NT2/D1 (cell line): ENCODE measurements around the gene USP46.

ENCODE experiments used
- SUZ12 ChIP-seq: IDR thresholded peaks from 2 replicates; pipeline ENCODE4 v1.6.1; 2011; ENCODE audit not compliant: insufficient read length, insufficient read depth; ENCODE audit errors: extremely low read depth
- YY1 ChIP-seq: IDR thresholded peaks from 2 replicates; pipeline ENCODE4 v1.6.1; 2011; ENCODE audit not compliant: insufficient read length, insufficient read depth
- ZNF274 ChIP-seq: IDR thresholded peaks from 2 replicates; pipeline ENCODE4 v1.6.1; 2011; ENCODE audit warnings: mild to moderate bottlenecking, low read depth, low read length

DNA sequence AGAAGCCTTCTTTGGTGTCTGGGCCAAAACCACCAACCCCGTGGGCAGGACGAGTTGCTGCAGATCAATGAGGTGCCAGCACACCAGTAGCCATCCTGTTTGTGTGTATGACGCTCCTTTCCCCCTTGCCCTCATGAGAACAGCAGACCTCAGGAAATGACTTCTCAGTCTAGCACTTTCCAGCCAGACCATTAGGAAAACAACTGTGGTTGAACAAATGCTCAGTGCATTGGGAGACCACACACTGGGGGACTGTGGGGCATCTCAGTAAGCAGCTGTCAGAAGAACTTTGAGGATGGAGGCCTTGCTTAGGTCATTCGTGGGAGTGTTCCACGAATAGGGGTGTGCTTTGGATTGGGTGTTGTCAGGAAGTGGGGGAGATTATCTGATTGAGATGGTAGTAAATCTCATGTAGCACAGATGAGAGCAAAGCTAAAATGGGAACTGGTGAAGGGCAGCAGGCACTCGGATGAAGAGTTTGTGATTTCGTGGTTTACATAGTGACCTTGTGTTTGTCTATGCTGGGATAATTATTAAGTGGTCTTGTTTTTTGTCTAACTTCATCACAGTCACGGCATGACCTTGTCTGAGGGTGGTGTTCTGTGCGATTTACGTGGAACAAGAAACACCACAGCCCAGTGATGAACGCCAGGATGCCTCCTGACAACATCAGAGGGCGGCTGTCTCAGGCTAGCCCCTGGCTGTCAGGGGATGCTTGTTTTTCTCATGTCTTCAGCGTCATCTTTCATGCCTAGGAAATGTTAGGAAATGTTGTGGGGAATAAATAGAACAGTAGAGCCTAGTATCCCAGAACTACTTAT lies 70.1 kb downstream of the USP46 start:
- no peak for TF ChIP-seq YY1
- no peak for TF ChIP-seq ZNF274
- TF ChIP-seq SUZ12, result no peak
